Loucy (cell line): ENCODE results near the gene ZNF345.

Experiments
- H2AFZ ChIP-seq: fragments of 200-600 bp; sonication (generic); 2 replicates; pipeline ENCODE4 v1.6.0; 2016; ENCODE audit warnings: antibody characterized with exemption, mild to moderate bottlenecking, low read length, moderate library complexity
- H3F3A ChIP-seq: fragments of 200-600 bp; 2 replicates; pipeline ENCODE4 v1.6.0; 2016; ENCODE audit warnings: antibody characterized with exemption, low read depth, mild to moderate bottlenecking
- H3K27me3 ChIP-seq: fragments of 200-600 bp; sonication (generic); 2 replicates; pipeline ENCODE4 v1.6.1; 2014; ENCODE audit warnings: low read length, mild to moderate bottlenecking; ENCODE audit not compliant: insufficient read depth, poor library complexity, severe bottlenecking
- H3K36me3 ChIP-seq: fragments of 200-600 bp; sonication (generic); 2 replicates; pipeline ENCODE4 v1.6.1; 2016; ENCODE audit warnings: low read length; ENCODE audit not compliant: insufficient read depth
- H3K4me1 ChIP-seq: fragments of 200-600 bp; sonication (generic); 2 replicates; pipeline ENCODE4 v1.5.1; 2014; ENCODE audit warnings: low read length, mild to moderate bottlenecking; ENCODE audit not compliant: insufficient read depth, poor library complexity, severe bottlenecking
- H3K4me2 ChIP-seq: fragments of 200-600 bp; sonication (generic); 2 replicates; pipeline ENCODE4 v1.6.0; 2014; ENCODE audit warnings: antibody characterized with exemption, low read length, low read depth, mild to moderate bottlenecking; ENCODE audit not compliant: poor library complexity, severe bottlenecking
- H3K4me3 ChIP-seq: fragments of 200-600 bp; sonication (generic); 2 replicates; pipeline ENCODE4 v1.5.1; 2014; ENCODE audit warnings: low read length, mild to moderate bottlenecking, mixed read lengths; ENCODE audit not compliant: poor library complexity, severe bottlenecking
- H3K79me2 ChIP-seq: fragments of 200-600 bp; sonication (generic); 2 replicates; pipeline ENCODE4 v1.6.1; 2014; ENCODE audit warnings: low read length; ENCODE audit not compliant: insufficient read depth
- H3K9ac ChIP-seq: fragments of 200-600 bp; sonication (generic); 2 replicates; pipeline ENCODE4 v1.6.0; 2014; ENCODE audit warnings: mild to moderate bottlenecking, low read depth, low read length, moderate library complexity; ENCODE audit not compliant: poor library complexity, severe bottlenecking
- H3K9me2 ChIP-seq: fragments of 200-600 bp; sonication (generic); replicated peaks from 2 replicates; pipeline ENCODE4 v1.6.1; 2016; ENCODE audit warnings: low read depth, low read length, mixed read lengths
- H3K9me3 ChIP-seq: fragments of 200-600 bp; sonication (generic); 2 replicates; pipeline ENCODE4 v1.6.1; 2014; ENCODE audit warnings: mild to moderate bottlenecking, antibody characterized with exemption, low read length, low read depth; ENCODE audit not compliant: insufficient read depth
- H4K20me1 ChIP-seq: fragments of 200-600 bp; sonication (generic); 2 replicates; pipeline ENCODE4 v1.6.0; 2014; ENCODE audit warnings: antibody characterized with exemption, low read length, mild to moderate bottlenecking; ENCODE audit not compliant: insufficient read depth, poor library complexity, severe bottlenecking
- CTCF ChIP-seq: fragments of 200-600 bp; sonication (generic); conservative IDR thresholded peaks from 2 replicates; pipeline ENCODE4 v1.5.1; 2014; ENCODE audit warnings: mild to moderate bottlenecking, antibody characterized with exemption, low read length
- EZH2phosphoT487 ChIP-seq: fragments of 200-600 bp; IDR thresholded peaks from 2 replicates; pipeline ENCODE4 v1.6.1; 2018; ENCODE audit warnings: antibody characterized with exemption, mild to moderate bottlenecking, moderate library complexity, borderline replicate concordance

Gene ZNF345

GRCh38 chr19:36819130-36819630 lies 31.5 kb upstream of the ZNF345 start:
- H3K36me3 ChIP-seq = peaks cover 39% of the 10 kb centered on the region

GRCh38 chr19:36821758-36822157 lies 28.9 kb upstream of the ZNF345 start:
- H3K9me3 ChIP-seq = peaks cover 30% of the 10 kb centered on the region; the same call in 1 of the 2 replicates
- H2AFZ ChIP-seq = no peak overlapping the region
- H4K20me1 ChIP-seq = no peaks in the 10 kb centered on the region
- peaks cover 51% of the 10 kb centered on the region for H3K36me3 ChIP-seq
- H3F3A ChIP-seq = no peaks in the 10 kb centered on the region
- no peak overlapping the region for H3K4me3 ChIP-seq
- no peak overlapping the region for H3K9ac ChIP-seq
- no peaks in the 10 kb centered on the region for H3K79me2 ChIP-seq
- no peaks in the 10 kb centered on the region for H3K27me3 ChIP-seq
- TF ChIP-seq EZH2phosphoT487 = no peak
- TF ChIP-seq CTCF = no peak
- no peak overlapping the region for H3K4me2 ChIP-seq
- H3K4me1 ChIP-seq = no peaks in the 10 kb centered on the region
- H3K9me2 ChIP-seq = no peaks in the 10 kb centered on the region

More at GRCh38 chr19:36819130-36819630, 31.5 kb upstream of the ZNF345 start:
- no peak overlapping the region for H3K4me3 ChIP-seq
- H4K20me1 ChIP-seq = no peaks in the 10 kb centered on the region
- no peaks in the 10 kb centered on the region for H3F3A ChIP-seq
- H3K4me1 ChIP-seq = no peaks in the 10 kb centered on the region
- no peaks in the 10 kb centered on the region for H3K79me2 ChIP-seq
- no peak overlapping the region for H3K4me2 ChIP-seq
- H3K9me3 ChIP-seq = peaks cover 35% of the 10 kb centered on the region; the same call in 1 of the 2 replicates
- H2AFZ ChIP-seq = no peak overlapping the region
- H3K27me3 ChIP-seq = no peaks in the 10 kb centered on the region
- no peak overlapping the region for H3K9ac ChIP-seq
- no peaks in the 10 kb centered on the region for H3K9me2 ChIP-seq
- TF ChIP-seq CTCF (no peak), EZH2phosphoT487 (no peak)

- Histone ChIP-seq H3K79me2 (peaks cover 43% of the 10 kb centered on the region; the same call in 1 of the 2 replicates), H3K36me3 (peaks cover 3% of the 10 kb centered on the region; the same call in 1 of the 2 replicates), H3F3A (no peaks in the 10 kb centered on the region), H4K20me1 (no peaks in the 10 kb centered on the region), H3K9me3 (peaks cover 24% of the 10 kb centered on the region; the same call in 1 of the 2 replicates), H3K4me3 (no peak overlapping the region), H3K9ac (no peak overlapping the region), H3K4me1 (peaks cover 7% of the 10 kb centered on the region), H3K27me3 (no peaks in the 10 kb centered on the region), H3K9me2 (no peaks in the 10 kb centered on the region), H3K4me2 (no peak overlapping the region), H2AFZ (no peak overlapping the region)
- no peak for TF ChIP-seq CTCF
- no peak for TF ChIP-seq EZH2phosphoT487
Measured at GRCh38 chr19:36833430-36833829, 17.2 kb upstream of the ZNF345 start.
